HFFc6 (cell line): Measurements from ENCODE around the gene SLC25A42. TPM values are rescaled to one million over a fixed set of nuclear protein-coding genes. Genes with fewer than 3 reads are reported as not detected.

Experiments
- DNase-seq: peaks from one replicate; pipeline ENCODE4 v3.0.0-alpha.2; 2018
- H3K27ac Mint-ChIP-seq: 2 replicates; pipeline ENCODE4 v1.8.0; 2020; ENCODE audit warnings: mild to moderate bottlenecking, mixed read lengths
- H3K27me3 Mint-ChIP-seq: 2 replicates; pipeline ENCODE4 v1.8.0; 2021; ENCODE audit warnings: mild to moderate bottlenecking, moderate library complexity, mixed read lengths; ENCODE audit not compliant: insufficient read depth
- H3K36me3 Mint-ChIP-seq: 2 replicates; pipeline ENCODE4 v1.8.0; 2021; ENCODE audit warnings: low read depth, mixed read lengths
- H3K4me1 Mint-ChIP-seq: 2 replicates; pipeline ENCODE4 v1.8.0; 2020; ENCODE audit warnings: low read depth, mixed read lengths
- H3K4me3 Mint-ChIP-seq: 2 replicates; pipeline ENCODE4 v1.8.0; 2020; ENCODE audit warnings: mild to moderate bottlenecking, moderate library complexity, mixed read lengths
- H3K9me3 Mint-ChIP-seq: 2 replicates; pipeline ENCODE4 v1.8.0; 2020; ENCODE audit warnings: mild to moderate bottlenecking, mixed read lengths
- CTCF ChIP-seq: fragments of 200-600 bp; sonication (generic); IDR thresholded peaks from 2 replicates; pipeline ENCODE4 v1.5.0; 2021; ENCODE audit warnings: antibody characterized with exemption, mild to moderate bottlenecking
- total RNA-seq, 6 experiments: library from RNA; stranded (reverse); fragmentation: NEBNext Ultra II Directional; extraction: Animal tissue kit (Norgen Biotek cat#: 25700); gene quantifications; 2 replicates in 1 of 6; 3 replicates in 5 of 6; pipeline ENCODE4 v1.2.3, GENCODE V29; 2021

SLC25A42 gene
- total RNA-seq, 6 experiments from 2014 or later, result 8.7 to 11.7 (median 9.9) TPM

- Mint-ChIP-seq H3K36me3 (peaks cover 6% of the 10 kb centered on the region; the same call in 1 of the 2 replicates), H3K4me3 (no peak overlapping the region), H3K4me1 (no peaks in the 10 kb centered on the region), H3K27me3 (peaks cover 1% of the 10 kb centered on the region), H3K27ac (no peak overlapping the region), H3K9me3 (peaks cover 3% of the 10 kb centered on the region; the same call in 1 of the 2 replicates)
- TF ChIP-seq CTCF, result no peak
- no peak for DNase-seq
These were observed 87.6 kb downstream of the SLC25A42 start for GRCh38 chr19:19151418-19151817.

GRCh38 chr19:19152668-19153384 is 89.0 kb downstream of the SLC25A42 start:
- no peak for DNase-seq
- no peak for TF ChIP-seq CTCF
- Mint-ChIP-seq H3K9me3 (peaks cover 3% of the 10 kb centered on the region; the same call in 1 of the 2 replicates), H3K27me3 (peaks cover 1% of the 10 kb centered on the region), H3K4me1 (no peaks in the 10 kb centered on the region), H3K4me3 (no peak overlapping the region), H3K36me3 (peaks cover 6% of the 10 kb centered on the region; the same call in 1 of the 2 replicates), H3K27ac (no peak overlapping the region)

GRCh38 chr19:19154768-19155494 is 91.1 kb downstream of the SLC25A42 start:
- H3K4me3 Mint-ChIP-seq, result no peak overlapping the region
- no peaks in the 10 kb centered on the region for H3K4me1 Mint-ChIP-seq
- no peak for DNase-seq
- peaks cover 6% of the 10 kb centered on the region; the same call in 1 of the 2 replicates for H3K36me3 Mint-ChIP-seq
- no peak overlapping the region for H3K27ac Mint-ChIP-seq
- H3K9me3 Mint-ChIP-seq, result peaks cover 3% of the 10 kb centered on the region; the same call in 1 of the 2 replicates
- TF ChIP-seq CTCF, result no peak
- H3K27me3 Mint-ChIP-seq, result peaks cover 1% of the 10 kb centered on the region

GRCh38 chr19:19155495-19156219 is 91.9 kb downstream of the SLC25A42 start:
- TF ChIP-seq CTCF, result no peak
- Mint-ChIP-seq H3K4me1 (no peaks in the 10 kb centered on the region), H3K27ac (no peak overlapping the region), H3K36me3 (peaks cover 6% of the 10 kb centered on the region; the same call in 1 of the 2 replicates), H3K9me3 (peaks cover 3% of the 10 kb centered on the region; the same call in 1 of the 2 replicates), H3K27me3 (peaks cover 1% of the 10 kb centered on the region), H3K4me3 (no peak overlapping the region)
- no peak for DNase-seq

- no peak for DNase-seq
- peaks cover 3% of the 10 kb centered on the region; the same call in 1 of the 2 replicates for H3K9me3 Mint-ChIP-seq
- no peaks in the 10 kb centered on the region for H3K4me1 Mint-ChIP-seq
- H3K27me3 Mint-ChIP-seq, result peaks cover 1% of the 10 kb centered on the region
- peaks cover 6% of the 10 kb centered on the region; the same call in 1 of the 2 replicates for H3K36me3 Mint-ChIP-seq
- H3K4me3 Mint-ChIP-seq, result no peak overlapping the region
- TF ChIP-seq CTCF, result no peak
- no peak overlapping the region for H3K27ac Mint-ChIP-seq
These were observed 94.0 kb downstream of the SLC25A42 start for GRCh38 chr19:19157808-19158207.
